CD14-positive monocyte (primary cell): ENCODE measurements around the gene ATP5IF1. TPM values are rescaled to one million over a fixed set of nuclear protein-coding genes. Genes with fewer than 3 reads are reported as not detected.

Experiments
- DNase-seq, 3 donors: peaks; one replicate each; pipeline ENCODE4 v3.0.0-alpha.2; 2011 to 2022
- H2AFZ ChIP-seq: 2 replicates; pipeline ENCODE4 v1.6.0; 2012; ENCODE audit warnings: mild to moderate bottlenecking, low read depth, low read length, inconsistent platforms; ENCODE audit not compliant: insufficient read depth, poor library complexity, severe bottlenecking
- H3K27ac ChIP-seq, 2 donors: 1 replicate in 1 of 2; 2 replicates in 1 of 2; pipeline ENCODE4 v1.5.1; 2012 to 2013; ENCODE audit warnings: low read length in 2 of 2, control low read depth in 1 of 2, inconsistent platforms in 1 of 2, low read depth in 1 of 2, mild to moderate bottlenecking in 1 of 2
- H3K27me3 ChIP-seq, 2 donors: one replicate each; pipeline versions ENCODE4 v1.6.0 to v1.6.1; 2011 to 2013; ENCODE audit warnings: low read length in 2 of 2; ENCODE audit not compliant: control insufficient read depth in 2 of 2, insufficient read depth in 2 of 2
- H3K36me3 ChIP-seq, 2 donors: replicated peaks in 1 of 2; 1 replicate in 1 of 2; 2 replicates in 1 of 2; pipeline versions ENCODE4 v1.5.1 to v1.6.1; 2012 to 2013; ENCODE audit warnings: low read length in 2 of 2, control low read depth in 1 of 2, inconsistent platforms in 1 of 2, mild to moderate bottlenecking in 1 of 2; ENCODE audit not compliant: insufficient read depth in 2 of 2, control insufficient read depth in 1 of 2
- H3K4me1 ChIP-seq, 2 donors: 1 replicate in 1 of 2; 2 replicates in 1 of 2; pipeline versions ENCODE4 v1.5.1 to v1.6.1; 2012 to 2013; ENCODE audit warnings: low read length in 2 of 2, control low read depth in 1 of 2, inconsistent platforms in 1 of 2, mild to moderate bottlenecking in 1 of 2, moderate library complexity in 1 of 2; ENCODE audit not compliant: insufficient read depth in 2 of 2, control insufficient read depth in 1 of 2
- H3K4me2 ChIP-seq: replicated peaks from 2 replicates; pipeline ENCODE3; 2012; ENCODE audit warnings: low read length, moderate library complexity, mild to moderate bottlenecking; ENCODE audit not compliant: poor library complexity, severe bottlenecking; ENCODE audit errors: extremely low read depth
- H3K4me3 ChIP-seq, 3 experiments: fragments of 200-600 bp in 1 of 3; sonication (generic) in 1 of 3; replicated peaks in 1 of 3; 1 replicate in 2 of 3; 2 replicates in 1 of 3; pipeline ENCODE4 v1.5.1; 2011 to 2013; ENCODE audit warnings: low read length in 3 of 3, mild to moderate bottlenecking in 3 of 3, control low read depth in 2 of 3, low read depth in 2 of 3, inconsistent platforms in 1 of 3, moderate library complexity in 1 of 3
- H3K79me2 ChIP-seq: 2 replicates; pipeline ENCODE4 v1.6.0; 2012; ENCODE audit warnings: mild to moderate bottlenecking, control low read depth, inconsistent platforms, low read length, moderate library complexity; ENCODE audit not compliant: insufficient read depth
- H3K9ac ChIP-seq: 2 replicates; pipeline ENCODE4 v1.6.0; 2017; ENCODE audit warnings: low read length, mild to moderate bottlenecking; ENCODE audit not compliant: insufficient read depth, poor library complexity, severe bottlenecking
- H3K9me3 ChIP-seq, 2 donors: replicated peaks in 1 of 2; 1 replicate in 1 of 2; 2 replicates in 1 of 2; pipeline versions ENCODE4 v1.5.1 to v1.6.1; 2012 to 2013; ENCODE audit warnings: low read length in 2 of 2, control low read depth in 1 of 2; ENCODE audit not compliant: control insufficient read depth in 1 of 2, insufficient read depth in 1 of 2
- H4K20me1 ChIP-seq: 2 replicates; pipeline ENCODE4 v1.6.0; 2012; ENCODE audit warnings: mild to moderate bottlenecking, low read length, control low read depth, moderate library complexity; ENCODE audit not compliant: insufficient read depth
- H3K27ac Mint-ChIP-seq, 7 donors: one replicate each; pipeline ENCODE4 v1.8.0; 2020; ENCODE audit warnings: mild to moderate bottlenecking in 7 of 7, mixed read lengths in 7 of 7, moderate library complexity in 6 of 7, inconsistent platforms in 2 of 7
- H3K27me3 Mint-ChIP-seq, 3 donors: one replicate each; pipeline ENCODE4 v1.8.0; 2021 to 2022; ENCODE audit warnings: low read depth in 3 of 3, mild to moderate bottlenecking in 3 of 3, mixed read lengths in 3 of 3, moderate library complexity in 3 of 3, inconsistent platforms in 1 of 3
- H3K36me3 Mint-ChIP-seq, 2 donors: one replicate each; pipeline ENCODE4 v1.8.0; 2020; ENCODE audit warnings: mixed read lengths in 2 of 2, inconsistent platforms in 1 of 2, mild to moderate bottlenecking in 1 of 2
- H3K4me1 Mint-ChIP-seq: one replicate; pipeline ENCODE4 v1.8.0; 2020; ENCODE audit warnings: mild to moderate bottlenecking, mixed read lengths
- H3K4me3 Mint-ChIP-seq, 2 donors: one replicate each; pipeline ENCODE4 v1.8.0; 2020; ENCODE audit warnings: mild to moderate bottlenecking in 2 of 2, mixed read lengths in 2 of 2, moderate library complexity in 1 of 2
- H3K9me3 Mint-ChIP-seq, 7 donors: one replicate each; pipeline ENCODE4 v1.8.0; 2020 to 2022; ENCODE audit warnings: mixed read lengths in 7 of 7, mild to moderate bottlenecking in 6 of 7, moderate library complexity in 6 of 7, inconsistent platforms in 2 of 7
- CTCF ChIP-seq: fragments of 200-600 bp; IDR thresholded peaks from one replicate; pipeline ENCODE4 v1.8.0; 2022; ENCODE audit warnings: antibody characterized with exemption, mild to moderate bottlenecking
- WGBS: methylation state at CpG from one replicate; pipeline ENCODE4 v1.1.5; 2013; ENCODE audit warnings: missing lambda C conversion rate; ENCODE audit not compliant: insufficient coverage; 5-methylcytosine and 5-hydroxymethylcytosine counted together
- intact Hi-C, 2 donors: fragments of 100-400 bp; cut with micrococcal nuclease; formaldehyde crosslinking; loops; one replicate each; pipeline versions ENCODE4 v1.15.0 to v1.15.1; 2023
- polyA plus RNA-seq, 3 donors: library from polyadenylated mRNA; depleted of rRNA in 1 of 3; unstranded in 2 of 3; stranded (reverse) in 1 of 3; fragments of 300-500 nt in 2 of 3; fragments of >200 nt in 1 of 3; fragmentation: Illumina TruSeq in 2 of 3; gene quantifications; 1 replicate in 2 of 3; 2 replicates in 1 of 3; pipeline ENCODE4 v1.2.3, GENCODE V29; 2012 to 2021

The ATP5IF1 gene
- polyA plus RNA-seq, 3 donors = 118 to 339 (median 296) TPM

DNA sequence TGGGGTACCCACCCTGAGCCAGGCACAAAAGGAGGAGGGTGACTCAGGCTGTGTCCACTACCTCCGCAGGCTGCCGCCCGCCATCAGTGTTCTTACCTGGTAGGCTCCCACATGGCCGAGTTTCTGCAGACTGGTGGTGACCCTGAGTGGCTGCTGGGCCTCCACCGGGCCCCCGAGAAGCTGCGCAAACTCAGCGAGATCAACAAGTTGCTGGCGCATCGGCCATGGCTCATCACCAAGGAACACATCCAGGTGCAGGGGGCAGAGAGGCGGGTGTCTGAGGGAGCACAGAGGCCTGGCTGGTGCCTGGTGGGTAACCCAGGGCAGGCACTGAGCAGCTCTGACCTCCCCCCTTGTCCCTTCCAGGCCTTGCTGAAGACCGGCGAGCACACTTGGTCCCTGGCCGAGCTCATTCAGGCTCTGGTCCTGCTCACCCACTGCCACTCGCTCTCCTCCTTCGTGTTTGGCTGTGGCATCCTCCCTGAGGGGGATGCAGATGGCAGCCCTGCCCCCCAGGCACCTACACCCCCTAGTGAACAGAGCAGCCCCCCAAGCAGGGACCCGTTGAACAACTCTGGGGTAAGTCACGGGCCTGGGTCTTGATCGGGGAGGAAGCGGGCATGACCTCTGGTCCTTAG is 36.4 kb downstream of the ATP5IF1 start:
- Histone ChIP-seq H4K20me1 (peaks cover 15% of the 10 kb centered on the region), H3K4me3 (no peak overlapping the region), H3K27me3 (no peaks in the 10 kb centered on the region), H2AFZ (no peak overlapping the region), H3K4me1 (no peaks in the 10 kb centered on the region), H3K79me2 (no peaks in the 10 kb centered on the region), H3K36me3 (peaks cover 25 to 52% of the 10 kb centered on the region in 2 donors), H3K9me3 (no peaks in the 10 kb centered on the region), H3K27ac (no peak overlapping the region), H3K9ac (no peak overlapping the region), H3K4me2 (no peak overlapping the region)
- Mint-ChIP-seq H3K36me3 (peaks cover 48 to 60% of the 10 kb centered on the region in 2 donors), H3K4me1 (peaks cover 8% of the 10 kb centered on the region), H3K9me3 (no peaks in the 10 kb centered on the region), H3K4me3 (no peak overlapping the region), H3K27ac (no peak overlapping the region), H3K27me3 (peaks cover 0 to 4% (median 1%) of the 10 kb centered on the region in 3 donors)
- 98% methylated on average over 16 of the region's 20 CpGs for WGBS
- intact Hi-C loops = no loop called here
- no peak for DNase-seq
- no peak for TF ChIP-seq CTCF

- peaks cover 7% of the 10 kb centered on the region for H4K20me1 ChIP-seq
- Mint-ChIP-seq H3K36me3 (peaks cover 56 to 68% of the 10 kb centered on the region in 2 donors), H3K27ac (no peak overlapping the region), H3K4me3 (no peak overlapping the region), H3K4me1 (peaks cover 2% of the 10 kb centered on the region), H3K27me3 (peaks cover 0 to 4% (median 1%) of the 10 kb centered on the region in 3 donors), H3K9me3 (no peaks in the 10 kb centered on the region)
- intact Hi-C loops = no loop called here
- H3K27me3 ChIP-seq = no peaks in the 10 kb centered on the region
- 93% methylated on average over 7 of the region's 17 CpGs for WGBS
- no peak for DNase-seq
- no peak overlapping the region for H2AFZ ChIP-seq
- H3K4me2 ChIP-seq = no peak overlapping the region
- H3K9ac ChIP-seq = no peak overlapping the region
- H3K36me3 ChIP-seq = peaks cover 25 to 62% of the 10 kb centered on the region in 2 donors
- no peak for TF ChIP-seq CTCF
- H3K4me1 ChIP-seq = no peaks in the 10 kb centered on the region
- no peaks in the 10 kb centered on the region for H3K79me2 ChIP-seq
- no peaks in the 10 kb centered on the region for H3K9me3 ChIP-seq
- no peak overlapping the region for H3K4me3 ChIP-seq
- H3K27ac ChIP-seq = no peak overlapping the region
Observed at GRCh38 chr1:28273216-28273860, 37.4 kb downstream of the ATP5IF1 start.
